HepG2 (cell line): ENCODE measurements around the gene TFB1M. TPM values are rescaled to one million over a fixed set of nuclear protein-coding genes. Genes with fewer than 3 reads are reported as not detected.

Experiments
- CEBPG ChIP-seq: IDR thresholded peaks from 2 replicates; pipeline ENCODE4 v1.6.1; 2016
- CTCF ChIP-seq: sonication (generic); formaldehyde crosslinking; IDR thresholded peaks from 2 replicates; pipeline ENCODE4 v1.5.0; 2020; ENCODE audit warnings: mild to moderate bottlenecking, missing genetic modification reagents, moderate library complexity
- IRX3 ChIP-seq: sonication (generic); formaldehyde crosslinking; IDR thresholded peaks from 2 replicates; pipeline ENCODE4 v1.8.1; 2023; ENCODE audit warnings: mild to moderate bottlenecking, low read depth, missing genetic modification reagents, borderline replicate concordance
- MED13 ChIP-seq: sonication (generic); formaldehyde crosslinking; IDR thresholded peaks from 2 replicates; pipeline ENCODE4 v1.5.0; 2020; ENCODE audit warnings: missing genetic modification reagents
- POLR2A ChIP-seq, 2 experiments: IDR thresholded peaks; 2 replicates each; pipeline ENCODE4 v1.6.1; 2011; ENCODE audit warnings: low read depth in 2 of 2, low read length in 2 of 2, mild to moderate bottlenecking in 1 of 2, moderate library complexity in 1 of 2; ENCODE audit not compliant: insufficient read depth in 1 of 2
- RERE ChIP-seq: IDR thresholded peaks from 2 replicates; pipeline ENCODE4 v1.6.1; 2016; ENCODE audit warnings: low read depth, missing genetic modification reagents, missing compliant biosample characterization
- SP5 ChIP-seq: IDR thresholded peaks from 2 replicates; pipeline ENCODE4 v1.6.1; 2016; ENCODE audit warnings: low read depth, borderline replicate concordance
- SPEN ChIP-seq: sonication (generic); formaldehyde crosslinking; IDR thresholded peaks from 2 replicates; pipeline ENCODE4 v1.5.1; 2020; ENCODE audit warnings: low read depth, mild to moderate bottlenecking, missing genetic modification reagents
- ZBTB10 ChIP-seq: sonication (generic); formaldehyde crosslinking; IDR thresholded peaks from 2 replicates; pipeline ENCODE4 v1.4.0; 2020; ENCODE audit warnings: missing genetic modification reagents, borderline replicate concordance
- ZBTB38 ChIP-seq: sonication (generic); formaldehyde crosslinking; IDR thresholded peaks from 2 replicates; pipeline ENCODE4 v1.5.1; 2020; ENCODE audit warnings: mild to moderate bottlenecking, missing genetic modification reagents
- ZBTB7A ChIP-seq: sonication (generic); formaldehyde crosslinking; IDR thresholded peaks from 2 replicates; pipeline ENCODE4 v1.8.0; 2022; ENCODE audit warnings: mild to moderate bottlenecking, missing genetic modification reagents
- ZFP82 ChIP-seq: sonication (generic); formaldehyde crosslinking; IDR thresholded peaks from 2 replicates; pipeline ENCODE4 v1.5.1; 2020; ENCODE audit warnings: mild to moderate bottlenecking, missing genetic modification reagents, borderline replicate concordance
- ZNF136 ChIP-seq: sonication (generic); formaldehyde crosslinking; IDR thresholded peaks from 2 replicates; pipeline ENCODE4 v1.8.1; 2022; ENCODE audit warnings: low read depth, mild to moderate bottlenecking, moderate library complexity, missing genetic modification reagents
- ZNF367 ChIP-seq: sonication (generic); formaldehyde crosslinking; IDR thresholded peaks from 2 replicates; pipeline ENCODE4 v1.4.0; 2020; ENCODE audit warnings: missing genetic modification reagents, borderline replicate concordance
- ZNF546 ChIP-seq: sonication (generic); formaldehyde crosslinking; conservative IDR thresholded peaks from 2 replicates; pipeline ENCODE4 v1.8.1; 2023; ENCODE audit warnings: mild to moderate bottlenecking, missing genetic modification reagents
- ZNF563 ChIP-seq: sonication (generic); formaldehyde crosslinking; IDR thresholded peaks from 2 replicates; pipeline ENCODE4 v1.8.0; 2022; ENCODE audit warnings: mild to moderate bottlenecking, moderate library complexity, missing genetic modification reagents
- ZNF605 ChIP-seq: sonication (generic); formaldehyde crosslinking; IDR thresholded peaks from 2 replicates; pipeline ENCODE4 v1.8.0; 2022; ENCODE audit warnings: mild to moderate bottlenecking, missing genetic modification reagents
- ZNF777 ChIP-seq: sonication (generic); formaldehyde crosslinking; IDR thresholded peaks from 2 replicates; pipeline ENCODE4 v1.4.0; 2020; ENCODE audit warnings: missing genetic modification reagents
- ZNF781 ChIP-seq: sonication (generic); formaldehyde crosslinking; IDR thresholded peaks from 2 replicates; pipeline ENCODE4 v1.5.1; 2020; ENCODE audit warnings: borderline replicate concordance, mild to moderate bottlenecking, missing genetic modification reagents; ENCODE audit errors: not compliant biosample characterization
- ZNF850 ChIP-seq: sonication (generic); formaldehyde crosslinking; conservative IDR thresholded peaks from 2 replicates; pipeline ENCODE4 v1.9.0; 2021; ENCODE audit warnings: mild to moderate bottlenecking, missing genetic modification reagents
- polyA plus RNA-seq, 8 experiments: library from polyadenylated mRNA; depleted of rRNA in 3 of 8; stranded (reverse) in 7 of 8; unstranded in 1 of 8; fragments of >200 nt; fragmentation: Illumina TruSeq in 4 of 8; extraction: Trizol in 4 of 8; gene quantifications; 2 replicates each; pipeline versions ENCODE4 v1.2.1 to v1.2.3, GENCODE V29; 2011 to 2016; ENCODE audit warnings: low read depth in 4 of 8, missing spikeins in 1 of 8, mixed read lengths in 1 of 8; ENCODE audit not compliant: insufficient read depth in 1 of 8
- total RNA-seq, 5 experiments: library from RNA; depleted of rRNA; stranded (reverse); fragments of >200 nt; fragmentation: Illumina TruSeq; extraction: Trizol; gene quantifications; 2 replicates each; pipeline ENCODE4 v1.2.3, GENCODE V29; 2016; ENCODE audit warnings: low read depth in 1 of 5

Gene TFB1M
- total and polyA plus RNA-seq, 2 of the 13 experiments (the other 11 are each of a cell fraction or from before 2014, with no cell fraction given), result 91.4 to 122 TPM

- TF ChIP-seq CTCF, result 0 out of 2 replicates have a peak, but pooled peaks have one; percentile 4
- TF ChIP-seq CEBPG (CRISPR knock-in tag), result no peak
- TF ChIP-seq ZNF777 (CRISPR knock-in tag), result 0 out of 2 replicates have a peak, but pooled peaks have one; percentile 4
- TF ChIP-seq ZNF605 (CRISPR knock-in tag), result no peak
- no peak for TF ChIP-seq IRX3
- TF ChIP-seq ZNF136 (CRISPR knock-in tag), result 0 out of 2 replicates have a peak, but pooled peaks have one; percentile 38
- TF ChIP-seq ZNF781, result peak; percentile 97
- 0 out of 2 replicates have a peak, but pooled peaks have one; percentile 15 for TF ChIP-seq ZBTB10 (CRISPR knock-in tag)
- TF ChIP-seq POLR2A (IDR thresholded peaks at IDR 0.05; ENCODE audit: insufficient read depth in 1 of 2, low read depth in 2 of 2, low read length in 2 of 2), result no peak
- no peak for TF ChIP-seq ZNF850 (CRISPR knock-in tag)
- no peak; the same call in 1 of the 2 replicates for TF ChIP-seq SPEN (CRISPR knock-in tag)
- TF ChIP-seq ZBTB7A (CRISPR knock-in tag), result no peak
- no peak for TF ChIP-seq RERE
- TF ChIP-seq ZBTB38 (CRISPR knock-in tag), result no peak; the same call in 1 of the 2 replicates
- TF ChIP-seq ZFP82, result peak; percentile 65; the same call in 1 of the 2 replicates
- TF ChIP-seq ZNF563 (CRISPR knock-in tag), result no peak
- TF ChIP-seq MED13 (CRISPR knock-in tag), result no peak
- TF ChIP-seq SP5 (CRISPR knock-in tag), result no peak
- TF ChIP-seq ZNF367 (CRISPR knock-in tag), result peak; percentile 78; the same call in 1 of the 2 replicates
- no peak for TF ChIP-seq ZNF546 (CRISPR knock-in tag)
These were observed 13.8 kb upstream of the TFB1M start (continued) for GRCh38 chr6:155328074-155328538.
